K562 (cell line): ENCODE results near the gene TRMT112. TPM values are rescaled to one million over a fixed set of nuclear protein-coding genes. Genes with fewer than 3 reads are reported as not detected.

Experiments used
- ATF7 ChIP-seq: fragments of 450-650 bp; IDR thresholded peaks from 2 replicates; pipeline ENCODE4 v1.7.1; 2014; ENCODE audit warnings: mild to moderate bottlenecking, moderate library complexity
- CBX8 ChIP-seq: fragments of 200-600 bp; sonication (generic); IDR thresholded peaks from 2 replicates; pipeline ENCODE4 v1.6.1; 2012; ENCODE audit warnings: borderline replicate concordance, mixed run types, low read depth, mild to moderate bottlenecking, moderate library complexity, mixed read lengths, low read length, control low read depth, inconsistent platforms; ENCODE audit not compliant: poor library complexity, severe bottlenecking; ENCODE audit errors: extremely low read depth
- CEBPB ChIP-seq: fragments of 450-650 bp; IDR thresholded peaks from 2 replicates; pipeline ENCODE4 v1.6.1; 2016; ENCODE audit warnings: missing genetic modification characterization, missing compliant biosample characterization
- CREM ChIP-seq: IDR thresholded peaks from 2 replicates; pipeline ENCODE4 v1.6.1; 2014; ENCODE audit warnings: antibody characterized with exemption, low read depth
- GABPA ChIP-seq: fragments of 200-800 bp; sonication (Bioruptor generic); conservative IDR thresholded peaks from 2 replicates; pipeline ENCODE4 v1.6.1; 2016; ENCODE audit warnings: low read depth, missing genetic modification characterization, missing compliant biosample characterization
- HCFC1 ChIP-seq: IDR thresholded peaks from 2 replicates; pipeline ENCODE4 v1.6.1; 2012; ENCODE audit warnings: low read depth, low read length, improper control_type of control experiment
- HMGN3 ChIP-seq: IDR thresholded peaks from 2 replicates; pipeline ENCODE4 v1.6.1; 2011; ENCODE audit warnings: borderline replicate concordance, low read depth, mild to moderate bottlenecking, mixed read lengths, low read length; ENCODE audit not compliant: insufficient read length; ENCODE audit errors: extremely low read depth
- HNRNPK ChIP-seq: fragments of 200-400 bp; formaldehyde crosslinking; IDR thresholded peaks from one replicate; pipeline ENCODE4 v1.6.1; 2018; ENCODE audit warnings: mild to moderate bottlenecking, low read depth, low read length; ENCODE audit not compliant: poor library complexity, severe bottlenecking
- HNRNPLL ChIP-seq: fragments of 200-400 bp; formaldehyde crosslinking; IDR thresholded peaks from 2 replicates; pipeline ENCODE4 v1.6.1; 2017; ENCODE audit warnings: low read length, low read depth, mild to moderate bottlenecking; ENCODE audit not compliant: poor library complexity, severe bottlenecking
- JUN ChIP-seq, 2 experiments: sonication (generic) in 1 of 2; formaldehyde crosslinking in 1 of 2; IDR thresholded peaks; 2 replicates each; pipeline versions ENCODE4 v1.6.1 to v1.8.0; 2012 to 2022; ENCODE audit warnings: borderline replicate concordance in 2 of 2, mild to moderate bottlenecking in 2 of 2, improper control_type of control experiment in 1 of 2, low read depth in 1 of 2, low read length in 1 of 2, missing genetic modification reagents in 1 of 2
- JUND ChIP-seq, 2 experiments: IDR thresholded peaks; 2 replicates in 1 of 2; 3 replicates in 1 of 2; pipeline ENCODE4 v1.6.1; 2011; ENCODE audit warnings: borderline replicate concordance in 2 of 2, low read depth in 2 of 2, low read length in 2 of 2, improper control_type of control experiment in 1 of 2, missing biosample characterization in 1 of 2, missing genetic modification characterization in 1 of 2, missing genetic modification reagents in 1 of 2
- MAZ ChIP-seq, 2 experiments: fragments of 450-650 bp in 1 of 2; sonication (generic) in 1 of 2; formaldehyde crosslinking; IDR thresholded peaks in 1 of 2; conservative IDR thresholded peaks in 1 of 2; 2 replicates each; pipeline versions ENCODE4 v1.4.0 to v1.5.0; 2020; ENCODE audit warnings: mild to moderate bottlenecking in 1 of 2, missing genetic modification reagents in 1 of 2
- MEIS2 ChIP-seq: fragments of 450-650 bp; IDR thresholded peaks from 2 replicates; pipeline ENCODE4 v1.6.1; 2014; ENCODE audit warnings: mild to moderate bottlenecking; ENCODE audit not compliant: partially characterized antibody
- MLLT1 ChIP-seq, 2 experiments: fragments of 450-650 bp; IDR thresholded peaks; 2 replicates each; pipeline ENCODE4 v1.6.1; 2016
- PHF8 ChIP-seq: fragments of 200-600 bp; sonication (generic); IDR thresholded peaks from 2 replicates; pipeline ENCODE4 v1.6.1; 2012; ENCODE audit warnings: mixed run types, mild to moderate bottlenecking, inconsistent platforms, low read length, moderate library complexity, borderline replicate concordance
- SIN3A ChIP-seq, 2 experiments: fragments of 150-350 bp in 1 of 2; IDR thresholded peaks; 2 replicates each; pipeline ENCODE4 v1.6.1; 2011 to 2016; ENCODE audit warnings: borderline replicate concordance in 2 of 2, low read depth in 2 of 2, low read length in 2 of 2, mild to moderate bottlenecking in 2 of 2, moderate library complexity in 2 of 2; ENCODE audit not compliant: control insufficient read depth in 1 of 2
- SIN3B ChIP-seq: fragments of 450-650 bp; IDR thresholded peaks from 2 replicates; pipeline ENCODE4 v1.6.1; 2017; ENCODE audit warnings: low read depth, mild to moderate bottlenecking, moderate library complexity
- SP1 ChIP-seq: sonication (generic); formaldehyde crosslinking; IDR thresholded peaks from 2 replicates; pipeline ENCODE4 v1.8.1; 2022; ENCODE audit warnings: mild to moderate bottlenecking, missing genetic modification reagents
- SRF ChIP-seq, 2 experiments: fragments of 250-450, 450-650 bp in 1 of 2; sonication (Bioruptor Pico) in 1 of 2; sonication (generic) in 1 of 2; formaldehyde crosslinking; IDR thresholded peaks; 2 replicates each; pipeline versions ENCODE4 v1.5.0 to v1.5.1; 2020 to 2022; ENCODE audit warnings: mild to moderate bottlenecking in 1 of 2, missing genetic modification reagents in 1 of 2
- TBP ChIP-seq: optimal IDR thresholded peaks from 2 replicates; pipeline ENCODE3; 2011; ENCODE audit warnings: low read depth, low read length, improper control_type of control experiment
- YY1 ChIP-seq, 3 experiments: IDR thresholded peaks; 2 replicates each; pipeline ENCODE4 v1.6.1; 2011; ENCODE audit warnings: low read length in 2 of 3, mild to moderate bottlenecking in 2 of 3, moderate library complexity in 2 of 3, borderline replicate concordance in 1 of 3, control low read depth in 1 of 3, low read depth in 1 of 3; ENCODE audit not compliant: insufficient read depth in 3 of 3, insufficient replicate concordance in 2 of 3, control insufficient read depth in 1 of 3, insufficient read length in 1 of 3; ENCODE audit errors: extremely low read depth in 1 of 3
- ZBED1 ChIP-seq: IDR thresholded peaks from 2 replicates; pipeline ENCODE4 v1.6.1; 2014
- ZBTB7A ChIP-seq: IDR thresholded peaks from 2 replicates; pipeline ENCODE4 v1.6.1; 2011; ENCODE audit warnings: low read depth, mild to moderate bottlenecking, low read length, moderate library complexity, borderline replicate concordance; ENCODE audit not compliant: control insufficient read depth
- ZC3H8 ChIP-seq: fragments of 450-650 bp; IDR thresholded peaks from 2 replicates; pipeline ENCODE4 v1.6.1; 2017
- polyA plus RNA-seq, 8 experiments: library from polyadenylated mRNA; depleted of rRNA in 4 of 8; stranded (reverse) in 5 of 8; unstranded in 3 of 8; fragments of >200 nt; fragmentation: Nextera tagmentation in 2 of 8; fragmentation: Illumina TruSeq in 1 of 8; extraction: Ambion mirVana in 2 of 8; extraction: Trizol in 1 of 8; gene quantifications; 2 replicates each; pipeline versions ENCODE4 v1.2.1 to v1.2.3, GENCODE V29; 2011 to 2014; ENCODE audit warnings: inconsistent platforms in 1 of 8, missing spikeins in 1 of 8
- total RNA-seq, 7 experiments: library from RNA; depleted of rRNA in 6 of 7; stranded (reverse); fragments of >200 nt in 6 of 7; fragmentation: Illumina TruSeq in 2 of 7; extraction: Trizol in 2 of 7; gene quantifications; 2 replicates each; pipeline versions ENCODE4 v1.2.1 to v1.2.3, GENCODE V29; 2011 to 2021; ENCODE audit warnings: low replicate concordance in 1 of 7

The TRMT112 gene
- total and polyA plus RNA-seq, 9 of the 15 experiments (the other 6 are each of a cell fraction or from before 2014, with no cell fraction given) = 162 to 444 (median 300) TPM

- TF ChIP-seq JUN (IDR thresholded peaks at IDR 0.05; ENCODE audit: borderline replicate concordance, low read depth, low read length) = no peak
- TF ChIP-seq JUN (CRISPR knock-in tag; IDR thresholded peaks at IDR 0.05; ENCODE audit: borderline replicate concordance) = no peak
- peak; percentile 41 for TF ChIP-seq TBP
- TF ChIP-seq ZBTB7A = peak; percentile 97
- peak in 1 of 3 experiments; percentile 42 for TF ChIP-seq YY1 (IDR thresholded peaks at IDR 0.05; ENCODE audit: borderline replicate concordance in 1 of 3, control insufficient read depth in 1 of 3, extremely low read depth in 1 of 3, insufficient read depth in 3 of 3, insufficient read length in 1 of 3, insufficient replicate concordance in 2 of 3, low read depth in 1 of 3, low read length in 2 of 3)
- peak in 1 of 2 experiments; percentile 33; a peak in 1 of 4 replicates for TF ChIP-seq SRF (CRISPR knock-in tag; IDR thresholded peaks at IDR 0.05)
- no peak for TF ChIP-seq MLLT1 (IDR thresholded peaks at IDR 0.05)
- TF ChIP-seq MEIS2 = peak; percentile 90
- TF ChIP-seq ZC3H8 = no peak
- TF ChIP-seq SIN3A (IDR thresholded peaks at IDR 0.05; ENCODE audit: borderline replicate concordance in 2 of 2, control insufficient read depth in 1 of 2, low read depth in 2 of 2, low read length in 2 of 2) = peak in 1 of 2 experiments; percentile 84; a peak in 1 of 4 replicates
- TF ChIP-seq HMGN3 = peak; percentile 94
- peak; percentile 88 for TF ChIP-seq CEBPB
- 0 out of 2 replicates have a peak, but pooled peaks have one; percentile 7 for TF ChIP-seq HCFC1
- TF ChIP-seq JUND (IDR thresholded peaks at IDR 0.05; ENCODE audit: borderline replicate concordance, low read depth, low read length) = no peak
- 0 out of 3 replicates have a peak, but pooled peaks have one; percentile 4 for TF ChIP-seq JUND (tag; IDR thresholded peaks at IDR 0.05; ENCODE audit: borderline replicate concordance, low read depth, low read length)
- peak; percentile 72 for TF ChIP-seq HNRNPK
- TF ChIP-seq CBX8 = no peak
- peak; percentile 23; the same call in 1 of the 2 replicates for TF ChIP-seq PHF8
- peak; percentile 50 for TF ChIP-seq ATF7
- TF ChIP-seq ZBED1 = no peak
- peak; percentile 73 for TF ChIP-seq CREM
- TF ChIP-seq MAZ (CRISPR knock-in tag; conservative IDR thresholded peaks at IDR 0.05 in 1 of 2, IDR thresholded peaks at IDR 0.05 in 1 of 2) = peak; percentile 43 to 93
- TF ChIP-seq GABPA (tag) = peak; percentile 46
- TF ChIP-seq HNRNPLL = peak; percentile 64
- TF ChIP-seq SP1 (CRISPR knock-in tag) = 0 out of 2 replicates have a peak, but pooled peaks have one; percentile 40
- 0 out of 2 replicates have a peak, but pooled peaks have one; percentile 13 for TF ChIP-seq SIN3B
Measured at GRCh38 chr11:64305075-64305690, 12.2 kb downstream of the TRMT112 start, which contains the start of gene ESRRA (continued).
